SK-N-SH treated with all-trans-retinoic acid at 6 μM for 48 hours (cell line): ENCODE data around the gene BACH2.

ENCODE experiments used
- ARNTL ChIP-seq: fragments of 450-650 bp; formaldehyde crosslinking; IDR thresholded peaks from 2 replicates; pipeline ENCODE4 v1.5.0; 2020; ENCODE audit warnings: low read depth, mild to moderate bottlenecking, moderate library complexity, borderline replicate concordance
- CSDC2 ChIP-seq: fragments of 250-450 bp; sonication (Bioruptor Pico); IDR thresholded peaks from 2 replicates; pipeline ENCODE4 v1.5.0; 2020; ENCODE audit warnings: mild to moderate bottlenecking, moderate library complexity
- GLIS3 ChIP-seq: fragments of 250-450 bp; sonication (Bioruptor Pico); IDR thresholded peaks from 2 replicates; pipeline ENCODE4 v1.5.0; 2020; ENCODE audit warnings: mild to moderate bottlenecking, moderate library complexity
- OSR1 ChIP-seq: fragments of 250-450 bp; sonication (Bioruptor Pico); IDR thresholded peaks from 2 replicates; pipeline ENCODE4 v1.8.0; 2022; ENCODE audit warnings: moderate library complexity, mild to moderate bottlenecking, inconsistent platforms
- PATZ1 ChIP-seq: fragments of 250-450 bp; sonication (Bioruptor Pico); IDR thresholded peaks from 2 replicates; pipeline ENCODE4 v1.8.0; 2020; ENCODE audit warnings: mild to moderate bottlenecking, moderate library complexity, borderline replicate concordance
- PPARA ChIP-seq: fragments of 250-450 bp; sonication (Bioruptor Pico); IDR thresholded peaks from 2 replicates; pipeline ENCODE4 v1.5.0; 2020; ENCODE audit warnings: mild to moderate bottlenecking, borderline replicate concordance
- RARB ChIP-seq: fragments of 250-450 bp; sonication (Bioruptor Pico); IDR thresholded peaks from 2 replicates; pipeline ENCODE4 v1.8.0; 2021; ENCODE audit warnings: mild to moderate bottlenecking, moderate library complexity
- TCF4 ChIP-seq: fragments of 250-450 bp; sonication (Bioruptor Pico); IDR thresholded peaks from 2 replicates; pipeline ENCODE4 v1.8.0; 2021; ENCODE audit warnings: mild to moderate bottlenecking, moderate library complexity, borderline replicate concordance
- TSHZ2 ChIP-seq: fragments of 250-450 bp; sonication (Bioruptor Pico); IDR thresholded peaks from 2 replicates; pipeline ENCODE4 v1.5.0; 2020; ENCODE audit warnings: mild to moderate bottlenecking, moderate library complexity
- ZFP3 ChIP-seq: fragments of 250-450 bp; sonication (Bioruptor Pico); IDR thresholded peaks from 2 replicates; pipeline ENCODE4 v1.5.0; 2020; ENCODE audit warnings: mild to moderate bottlenecking, moderate library complexity
- ZFP30 ChIP-seq: fragments of 450-650 bp; formaldehyde crosslinking; IDR thresholded peaks from 2 replicates; pipeline ENCODE4 v1.5.0; 2022; ENCODE audit warnings: mild to moderate bottlenecking, moderate library complexity

GRCh38 chr6:89927791-89928550 is 368.7 kb downstream of the BACH2 start:
- TF ChIP-seq OSR1 (CRISPR knock-in tag) = no peak
- no peak for TF ChIP-seq TSHZ2 (CRISPR knock-in tag)
- TF ChIP-seq GLIS3 (CRISPR knock-in tag) = no peak
- TF ChIP-seq ZFP3 (CRISPR knock-in tag) = no peak
- no peak for TF ChIP-seq CSDC2 (CRISPR knock-in tag)
- no peak for TF ChIP-seq PATZ1 (CRISPR knock-in tag)
- TF ChIP-seq TCF4 (CRISPR knock-in tag) = no peak
- TF ChIP-seq ARNTL = no peak
- no peak for TF ChIP-seq RARB (CRISPR knock-in tag)
- TF ChIP-seq ZFP30 (CRISPR knock-in tag) = no peak
- no peak for TF ChIP-seq PPARA (CRISPR knock-in tag)
